ENCODE data around the gene TMPRSS6. TPM values are rescaled to one million over a fixed set of nuclear protein-coding genes. Genes with fewer than 3 reads are reported as not detected.
"Not testable (repeated sequence)": the region's sequence is repeated elsewhere in the genome, so short reads cannot be mapped to it uniquely, and the experiment has no call there.

The TMPRSS6 gene
- total RNA-seq, 2 donors from 2014 or later: 0.33 to 0.52 TPM

- intact Hi-C loops (cut with DNase I): no loop called here
- no peaks in the 10 kb centered on the region for H3K9me3 ChIP-seq
- no peak overlapping the region for H3K27ac ChIP-seq
- WGBS, 2 donors: 62 to 65% methylated on average over 7 to 9 of the region's 9 CpGs
- H3K4me3 ChIP-seq: no peak overlapping the region
- no peak for DNase-seq
- no peaks in the 10 kb centered on the region for H3K27me3 ChIP-seq
- TF ChIP-seq POLR2A (IDR thresholded peaks at IDR 0.05): no peak
- TF ChIP-seq CTCF (IDR thresholded peaks at IDR 0.05): no peak
- no peaks in the 10 kb centered on the region for H3K36me3 ChIP-seq (replicated peaks in 1 of 2; ENCODE audit: insufficient read depth in 1 of 2, low read depth in 2 of 2)
- ATAC-seq: no peak
- H3K4me1 ChIP-seq: no peaks in the 10 kb centered on the region
These were observed 33.6 kb downstream of the TMPRSS6 start for GRCh38 chr22:37075822-37076433.

- ATAC-seq: no peak
These were observed 34.5 kb downstream of the TMPRSS6 start for GRCh38 chr22:37075046-37075445.

GRCh38 chr22:37074537-37074936 lies 35.0 kb downstream of the TMPRSS6 start:
- Histone ChIP-seq H3K4me3 (no peak overlapping the region), H3K36me3 (replicated peaks in 1 of 2; ENCODE audit: insufficient read depth in 1 of 2, low read depth in 2 of 2) (no peaks in the 10 kb centered on the region), H3K4me1 (no peaks in the 10 kb centered on the region), H3K27ac (no peak overlapping the region), H3K9me3 (no peaks in the 10 kb centered on the region), H3K27me3 (no peaks in the 10 kb centered on the region)
- WGBS, 2 donors: 46 to 59% methylated on average over 16 of the region's 16 CpGs
- TF ChIP-seq POLR2A (IDR thresholded peaks at IDR 0.05): no peak
- ATAC-seq (no peak), DNase-seq (no peak)
- intact Hi-C loops (cut with DNase I): no loop called here

More at GRCh38 chr22:37075046-37075445, 34.5 kb downstream of the TMPRSS6 start:
- Histone ChIP-seq H3K4me1 (no peaks in the 10 kb centered on the region), H3K36me3 (replicated peaks in 1 of 2; ENCODE audit: insufficient read depth in 1 of 2, low read depth in 2 of 2) (no peaks in the 10 kb centered on the region), H3K9me3 (no peaks in the 10 kb centered on the region), H3K27ac (no peak overlapping the region), H3K27me3 (no peaks in the 10 kb centered on the region), H3K4me3 (no peak overlapping the region)
- intact Hi-C loops (cut with DNase I): no loop called here
- DNase-seq: no peak
- 30% methylated on average over 17 of the region's 17 CpGs; no CpG with 5 or more reads in 1 of the 2 donors for WGBS, 2 donors
- TF ChIP-seq CTCF (IDR thresholded peaks at IDR 0.05): no peak
- no peak for TF ChIP-seq POLR2A (IDR thresholded peaks at IDR 0.05)

GRCh38 chr22:37072673-37073072 lies 36.8 kb downstream of the TMPRSS6 start:
- no peaks in the 10 kb centered on the region for H3K4me1 ChIP-seq
- DNase-seq (no peak), ATAC-seq (no peak)
- peaks cover 0 to 4% of the 10 kb centered on the region in 2 donors for H3K27me3 ChIP-seq
- no peak for TF ChIP-seq CTCF (IDR thresholded peaks at IDR 0.05)
- TF ChIP-seq POLR2A (IDR thresholded peaks at IDR 0.05): no peak
- 64 to 77% methylated on average over 8 of the region's 8 CpGs for WGBS, 2 donors
- no peak overlapping the region for H3K4me3 ChIP-seq
- intact Hi-C loops (cut with DNase I): no loop called here
- no peak overlapping the region for H3K27ac ChIP-seq
- H3K36me3 ChIP-seq (replicated peaks in 1 of 2; ENCODE audit: insufficient read depth in 1 of 2, low read depth in 2 of 2): no peaks in the 10 kb centered on the region
- no peaks in the 10 kb centered on the region for H3K9me3 ChIP-seq

- not testable (repeated sequence) for H3K27me3 ChIP-seq, ATAC-seq
- 82 to 86% methylated on average over 5 of the region's 5 CpGs for WGBS, 2 donors
These were observed 37.5 kb downstream of the TMPRSS6 start for GRCh38 chr22:37071850-37072592.

More at GRCh38 chr22:37071850-37072592, 37.5 kb downstream of the TMPRSS6 start:
- H3K4me3 ChIP-seq; intact Hi-C loops (cut with DNase I); H3K27ac ChIP-seq; H3K36me3 ChIP-seq (replicated peaks in 1 of 2; ENCODE audit: insufficient read depth in 1 of 2, low read depth in 2 of 2); DNase-seq; H3K4me1 ChIP-seq; H3K9me3 ChIP-seq: not testable (repeated sequence)
